Stimulated activated CD4-positive, alpha-beta T cell treated with anti-CD3 and anti-CD28 coated beads, Interleukin-1b, Interleukin-23, amount 100 ng/mL, for 1 hour (primary cell): Measurements from ENCODE around the gene HNRNPK.

Experiments
- DNase-seq, 2 donors: peaks; one replicate each; pipeline ENCODE4 v3.0.0-alpha.2; 2020; ENCODE audit warnings: low read depth in 2 of 2

HNRNPK gene

DNA sequence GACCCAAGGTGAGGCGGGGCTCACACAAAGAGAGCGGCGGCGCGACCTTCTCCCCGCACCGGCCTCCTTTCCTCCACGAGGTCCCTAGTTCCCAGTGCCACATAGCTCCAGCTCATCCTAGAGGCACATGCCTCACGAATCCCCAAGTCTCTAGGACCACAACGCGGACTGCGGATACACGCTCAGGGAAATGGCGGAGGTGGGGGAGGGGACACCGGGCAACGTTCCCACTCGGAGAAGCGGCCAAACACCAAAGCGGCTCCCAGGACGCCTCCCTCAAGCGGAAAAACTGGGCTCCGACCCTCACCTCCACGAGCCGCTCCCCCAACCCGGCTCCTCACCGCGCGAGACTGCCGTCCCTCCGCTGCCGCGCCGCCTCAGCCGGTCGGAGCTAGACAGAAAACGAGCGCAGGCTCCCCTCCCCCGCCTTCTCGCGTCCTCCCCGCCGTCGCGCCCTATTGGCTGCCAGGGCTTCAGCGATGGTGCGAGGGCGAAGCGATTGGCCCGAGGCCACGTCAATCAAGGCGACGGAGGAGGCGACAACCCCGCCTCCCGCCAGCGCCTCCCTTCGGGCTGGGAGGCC, at the start of gene HNRNPK:
HNRNPK (minus strand) TSS at position 404 of the 583 bp plus-strand sequence. CDS start 1,963 bp downstream, outside the sequence.
- peak; percentile 99 for DNase-seq

DNA sequence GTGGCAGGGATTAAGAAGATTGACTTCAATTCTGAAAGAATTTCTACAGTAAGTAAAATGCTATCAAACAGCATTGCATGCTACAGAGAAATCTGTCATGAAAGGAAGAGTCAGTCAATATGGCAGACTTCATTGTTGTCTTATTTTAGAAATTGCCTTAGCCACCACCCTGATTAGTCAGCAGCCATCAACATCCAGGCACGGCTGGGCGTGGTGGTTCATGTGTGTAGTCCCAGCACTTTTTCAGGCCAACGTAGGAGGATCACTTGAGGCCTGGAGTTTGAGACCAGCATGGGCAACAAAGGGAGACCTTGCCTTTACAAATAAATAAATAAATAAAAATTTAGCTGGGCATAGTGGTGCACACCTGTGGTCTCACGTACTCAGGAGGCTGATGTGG, 47.2 kb upstream of the HNRNPK start:
- no peak for DNase-seq

DNA sequence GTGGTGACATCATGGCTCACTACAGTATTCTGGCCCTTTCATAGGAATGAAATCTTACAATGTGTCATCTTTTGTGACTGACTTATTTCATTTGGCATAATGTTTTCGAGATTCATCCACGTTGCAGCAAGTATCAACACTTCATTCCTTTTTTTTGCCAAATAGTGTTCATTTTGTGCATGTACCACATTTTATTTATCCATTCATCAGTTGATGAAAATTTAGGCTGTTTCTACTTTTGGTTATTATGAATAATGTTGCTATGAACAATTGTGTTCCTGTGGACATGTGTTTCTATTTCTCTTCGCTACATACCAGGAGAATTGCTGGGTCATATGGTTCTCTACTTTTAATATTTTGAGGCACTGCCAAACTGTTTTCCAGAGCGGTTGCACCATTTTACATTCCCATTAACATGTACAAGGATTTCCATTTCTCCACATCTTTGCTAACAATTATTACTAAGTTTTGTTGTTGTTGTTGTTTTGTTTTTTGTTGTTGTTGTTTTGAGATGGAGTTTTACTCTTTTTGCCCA, 44.1 kb upstream of the HNRNPK start:
- no peak for DNase-seq

DNA sequence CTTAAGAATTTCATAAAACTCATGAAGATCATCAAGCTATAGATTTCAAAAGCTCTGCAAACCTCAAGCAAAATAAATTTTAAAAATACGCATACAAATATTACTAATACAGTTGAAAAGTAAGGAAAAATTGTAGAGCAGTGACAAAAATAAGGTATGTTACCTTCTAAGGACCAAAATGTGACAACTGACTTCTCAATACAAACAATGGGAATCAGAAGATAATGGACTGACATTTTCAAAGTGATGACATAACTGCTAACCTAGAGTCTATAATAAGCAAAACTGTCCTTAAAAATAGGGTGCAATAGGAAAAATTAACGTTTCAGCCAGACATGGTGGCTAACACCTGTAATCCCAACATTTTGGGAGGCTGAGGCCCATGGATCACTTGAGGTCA, 27.6 kb upstream of the HNRNPK start:
- DNase-seq: no peak

DNA sequence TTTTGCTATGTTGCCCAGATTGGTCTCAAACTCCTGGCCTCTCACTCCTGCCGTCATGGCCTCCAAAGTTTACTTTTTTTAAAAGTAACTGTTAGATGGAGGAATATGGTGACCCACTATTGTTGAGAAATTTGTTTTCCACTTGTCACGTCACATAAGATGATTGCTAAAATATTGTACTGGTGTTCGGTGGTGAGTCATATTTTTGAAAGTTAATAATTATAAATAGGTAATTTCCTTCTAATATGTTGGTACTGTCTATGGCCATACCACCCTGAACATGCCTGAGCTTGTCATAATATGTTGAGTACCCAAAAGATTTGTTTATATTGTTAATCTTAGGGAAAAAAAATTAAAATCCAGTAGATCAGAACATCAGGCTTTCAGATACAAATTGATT, 23.2 kb upstream of the HNRNPK start:
- DNase-seq: no peak

DNA sequence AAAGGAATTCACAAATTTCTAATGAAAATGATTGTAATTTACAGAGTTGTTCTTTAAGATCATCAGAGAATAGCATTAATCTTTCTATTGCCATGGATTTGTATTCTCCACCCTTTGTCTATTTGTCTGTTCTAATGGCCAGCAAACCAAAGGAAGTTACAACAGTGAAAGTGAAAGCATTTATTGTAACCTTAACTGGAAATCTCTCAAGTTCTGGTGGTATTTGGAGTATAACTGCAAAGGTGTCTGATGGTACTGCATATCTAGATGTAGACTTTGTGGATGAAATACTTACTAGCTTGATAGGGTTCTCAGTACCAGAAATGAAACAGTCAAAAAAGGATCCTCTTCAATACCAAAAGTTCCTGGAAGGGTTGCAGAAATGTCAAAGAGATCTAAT, 22.3 kb upstream of the HNRNPK start:
- DNase-seq: no peak

DNA sequence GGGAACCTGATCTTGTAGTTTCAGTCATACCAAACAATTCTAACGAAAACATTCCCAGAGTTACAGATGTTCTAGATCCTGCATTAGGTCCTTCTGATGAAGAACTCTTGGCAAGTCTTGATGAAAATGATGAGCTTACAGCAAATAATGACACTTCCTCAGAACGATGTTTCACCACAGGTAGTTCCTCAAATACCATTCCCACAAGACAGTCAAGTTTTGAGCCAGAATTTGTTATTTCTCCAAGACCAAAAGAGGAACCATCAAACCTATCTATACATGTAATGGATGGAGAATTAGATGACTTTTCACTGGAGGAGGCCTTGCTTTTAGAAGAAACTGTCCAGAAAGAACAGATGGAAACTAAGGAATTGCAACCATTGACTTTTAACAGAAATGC, 21.6 kb upstream of the HNRNPK start:
- no peak for DNase-seq

DNA sequence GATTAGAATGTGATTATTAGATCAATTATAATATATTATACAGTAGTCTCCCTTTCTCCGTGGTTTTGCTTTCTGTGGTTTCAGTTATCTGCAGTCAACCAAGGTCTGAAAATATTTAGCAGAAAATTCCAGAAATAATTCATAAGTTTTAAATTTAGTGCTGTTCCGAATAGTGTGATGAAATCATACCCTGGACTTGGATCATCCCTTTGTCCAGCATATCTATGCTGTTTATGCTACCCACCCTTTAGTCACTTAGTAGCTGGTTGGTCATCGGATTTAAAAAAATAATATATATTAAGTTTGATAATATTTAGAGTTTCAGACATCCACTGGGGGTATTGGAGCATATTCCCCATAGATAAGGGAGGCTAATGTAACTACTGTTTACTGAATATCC, 20.2 kb upstream of the HNRNPK start:
- no peak for DNase-seq

DNA sequence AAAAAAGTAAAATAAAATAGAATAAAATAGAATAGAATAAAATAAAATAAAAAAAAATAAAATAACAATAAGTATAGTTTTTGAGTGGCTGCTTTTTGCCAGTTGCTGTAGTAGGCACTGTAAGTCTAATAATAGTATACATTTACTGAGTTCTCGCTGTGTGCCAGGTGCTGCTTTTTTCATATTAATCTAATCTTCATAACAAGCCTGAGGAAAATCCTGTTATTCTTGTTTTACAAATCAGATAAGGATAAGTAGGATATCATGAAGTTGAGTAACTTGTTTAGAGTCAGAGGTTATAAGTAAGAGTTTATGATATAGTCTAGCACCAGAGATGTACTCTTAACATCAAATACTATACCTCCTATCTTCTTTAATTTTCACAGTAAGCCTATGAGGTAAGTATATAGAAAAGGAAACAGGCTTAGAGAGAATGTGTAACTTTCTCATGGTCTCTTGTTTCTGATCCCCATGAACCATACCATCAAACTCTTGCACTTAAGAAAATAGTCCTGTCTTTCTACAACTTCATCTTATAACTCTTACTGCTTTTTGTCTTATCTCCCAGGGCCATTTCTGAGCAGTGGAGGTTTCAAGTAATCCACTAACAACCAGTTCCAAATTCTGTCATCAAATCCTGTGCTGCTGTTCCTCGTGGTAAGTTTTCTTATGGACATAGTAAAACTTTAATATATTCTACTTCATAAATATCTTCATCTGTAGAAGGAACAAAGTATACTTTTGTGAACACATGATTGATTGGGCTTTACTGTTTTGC, 19.3 kb upstream of the HNRNPK start:
- no peak for DNase-seq

DNA sequence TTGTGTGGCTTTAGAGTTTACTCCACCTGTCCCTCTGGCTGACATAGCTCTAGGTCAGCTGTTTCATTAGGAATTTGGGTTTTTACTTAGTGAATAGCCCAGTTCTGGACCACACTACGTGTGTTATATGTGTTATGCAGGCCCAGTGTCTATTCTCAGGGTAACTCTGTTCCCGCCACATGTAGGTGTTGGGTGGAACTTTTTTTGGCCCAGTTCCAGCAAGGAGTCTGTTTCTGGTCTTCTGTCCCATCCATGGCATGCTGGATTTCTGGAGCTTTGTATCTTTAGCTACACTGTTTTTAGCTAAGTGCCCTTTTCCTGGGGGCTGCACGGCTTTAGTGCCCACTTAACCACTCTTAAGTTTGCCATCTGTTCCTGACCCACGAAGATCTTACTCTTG, 16.1 kb upstream of the HNRNPK start:
- no peak for DNase-seq

DNA sequence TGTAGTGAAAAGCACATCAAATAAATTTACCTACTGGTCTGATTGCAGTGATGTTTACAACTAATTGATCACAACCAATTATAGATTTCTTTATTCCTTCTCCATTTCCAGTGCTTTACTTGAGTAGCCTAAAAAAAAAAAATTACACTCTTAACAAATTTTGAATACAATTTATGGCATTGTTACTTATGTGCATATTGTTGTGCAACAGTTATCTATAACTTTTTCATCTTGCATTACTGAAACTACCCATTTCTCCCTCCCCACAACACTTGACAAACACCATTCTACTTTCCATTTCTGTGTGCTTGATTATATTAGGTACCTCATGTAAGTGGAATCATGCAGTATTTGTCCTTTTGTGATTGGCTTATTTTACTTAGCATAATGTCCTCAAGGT, 12.9 kb upstream of the HNRNPK start:
- DNase-seq: no peak

DNA sequence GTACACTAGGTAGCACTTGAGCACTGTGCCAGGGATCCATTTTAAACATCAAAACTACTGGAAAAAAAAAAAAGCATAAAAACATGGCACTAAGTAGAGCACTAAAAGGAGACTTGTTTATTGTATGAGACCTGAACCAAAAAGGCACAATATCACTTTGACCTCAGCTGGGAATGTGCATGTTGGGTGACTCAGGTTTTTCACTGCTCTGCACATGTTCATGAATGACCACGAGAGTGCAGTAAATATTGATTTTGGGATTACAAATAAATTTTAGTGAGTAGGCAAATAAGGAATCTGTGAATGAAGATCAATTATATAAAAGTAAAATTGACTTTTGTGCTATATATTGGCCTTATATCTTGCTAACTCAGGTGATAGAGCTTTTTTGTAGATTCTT, 12.4 kb upstream of the HNRNPK start:
- no peak for DNase-seq

DNA sequence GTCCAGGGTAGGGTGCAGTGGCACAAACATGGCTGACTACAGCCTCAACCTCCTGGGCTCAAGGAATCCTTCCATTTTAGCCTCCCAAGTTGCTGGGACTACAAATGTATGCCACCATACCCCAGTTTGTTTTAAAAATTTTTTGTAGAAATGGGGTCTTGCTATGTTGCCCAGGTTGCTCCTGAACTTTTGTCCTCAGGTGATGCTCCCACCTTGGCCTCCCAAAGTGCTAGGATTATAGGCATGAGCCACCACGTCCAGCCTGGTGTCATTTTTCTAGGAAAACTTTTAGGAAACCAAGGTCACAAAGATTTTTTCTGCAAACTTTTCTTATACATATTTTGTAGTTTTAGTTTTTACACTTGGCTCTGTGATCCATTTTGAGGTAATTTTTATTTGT, 11.3 kb upstream of the HNRNPK start:
- no peak for DNase-seq

DNA sequence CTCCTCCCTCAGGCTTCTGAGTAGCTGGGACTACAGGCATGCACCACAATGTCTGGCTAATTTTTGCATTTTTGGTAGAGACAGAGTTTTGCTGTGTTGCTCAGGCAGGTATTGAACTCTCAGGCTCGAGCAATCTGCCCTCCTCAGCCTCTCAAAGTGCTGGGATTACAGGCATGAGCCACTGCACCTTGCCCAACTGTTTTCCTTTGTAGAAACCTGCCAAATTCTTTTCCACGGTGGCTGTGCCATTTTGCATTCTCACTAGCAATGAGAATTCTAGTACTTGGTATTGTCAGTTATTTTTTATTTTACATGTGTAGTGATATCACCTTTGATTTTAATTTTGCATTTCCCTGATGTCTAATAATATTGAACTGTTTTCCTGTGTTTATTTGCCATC, 8.4 kb upstream of the HNRNPK start:
- DNase-seq: no peak

DNA sequence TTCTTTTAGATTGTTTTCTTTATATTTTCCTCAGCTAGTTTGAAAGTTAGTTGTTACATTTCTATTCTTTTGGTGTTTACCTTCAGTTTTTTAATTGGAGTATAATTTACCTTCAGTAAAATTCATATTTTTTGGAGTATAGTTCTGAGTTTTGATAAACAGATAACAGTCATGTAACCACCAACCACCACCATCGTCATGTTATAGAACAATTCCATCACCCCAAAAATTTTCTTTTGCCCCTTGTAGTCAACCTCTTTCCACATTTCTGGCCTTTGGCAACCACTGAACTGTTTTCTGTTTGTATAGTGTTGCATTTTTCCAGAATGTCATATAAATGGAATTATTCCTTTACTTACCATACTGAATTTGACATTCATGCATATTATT, 7.4 kb upstream of the HNRNPK start:
- no peak for DNase-seq

DNA sequence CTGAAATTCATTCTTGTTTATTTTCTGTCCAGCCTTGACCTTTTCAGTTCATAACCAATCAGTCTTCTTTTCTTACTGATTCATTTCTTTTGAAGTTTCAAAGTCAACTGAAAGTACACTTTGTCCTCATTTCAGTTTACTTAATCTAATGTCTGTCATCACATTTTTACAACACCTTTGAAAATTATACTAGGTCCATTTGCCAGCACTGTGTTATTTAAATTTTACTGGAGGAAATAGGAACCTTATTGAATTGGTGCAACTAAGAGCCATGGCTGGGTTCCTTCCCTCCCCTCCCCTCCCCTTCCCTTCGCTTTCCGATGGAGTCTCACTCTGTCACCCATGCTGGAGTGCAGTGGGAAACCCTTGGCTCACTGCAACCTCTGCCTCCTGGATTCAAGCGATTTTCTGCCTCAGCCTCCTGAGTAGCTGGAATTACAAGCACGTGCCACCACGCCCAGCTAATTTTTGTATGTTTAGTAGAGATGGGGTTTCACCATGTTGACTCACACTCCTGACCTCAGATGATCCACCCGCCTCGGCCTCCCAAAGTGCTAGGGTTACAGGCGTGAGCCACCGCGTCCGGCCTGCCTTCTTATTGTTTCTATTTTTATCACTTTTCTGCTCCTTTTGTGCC, 6.9 kb upstream of the HNRNPK start:
- no peak for DNase-seq

DNA sequence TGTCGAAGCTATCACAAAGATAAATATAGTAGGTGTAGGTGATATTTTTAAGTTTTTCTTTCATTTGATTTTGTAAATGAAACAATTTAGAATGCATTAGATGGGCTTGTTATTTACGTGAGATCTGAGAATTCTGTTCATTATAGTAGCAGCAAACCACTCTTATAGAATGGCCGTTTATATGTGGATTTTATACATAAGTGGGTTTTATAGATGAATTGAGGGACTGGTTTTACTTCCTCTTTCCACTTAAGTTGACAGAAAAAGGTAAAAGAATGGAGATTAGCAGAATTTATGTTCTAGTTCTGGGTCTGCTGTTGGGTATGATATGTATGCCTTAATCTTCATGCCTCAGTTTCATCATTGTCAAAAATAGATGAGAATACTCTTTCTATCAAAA, 6.2 kb upstream of the HNRNPK start:
- DNase-seq: no peak

DNA sequence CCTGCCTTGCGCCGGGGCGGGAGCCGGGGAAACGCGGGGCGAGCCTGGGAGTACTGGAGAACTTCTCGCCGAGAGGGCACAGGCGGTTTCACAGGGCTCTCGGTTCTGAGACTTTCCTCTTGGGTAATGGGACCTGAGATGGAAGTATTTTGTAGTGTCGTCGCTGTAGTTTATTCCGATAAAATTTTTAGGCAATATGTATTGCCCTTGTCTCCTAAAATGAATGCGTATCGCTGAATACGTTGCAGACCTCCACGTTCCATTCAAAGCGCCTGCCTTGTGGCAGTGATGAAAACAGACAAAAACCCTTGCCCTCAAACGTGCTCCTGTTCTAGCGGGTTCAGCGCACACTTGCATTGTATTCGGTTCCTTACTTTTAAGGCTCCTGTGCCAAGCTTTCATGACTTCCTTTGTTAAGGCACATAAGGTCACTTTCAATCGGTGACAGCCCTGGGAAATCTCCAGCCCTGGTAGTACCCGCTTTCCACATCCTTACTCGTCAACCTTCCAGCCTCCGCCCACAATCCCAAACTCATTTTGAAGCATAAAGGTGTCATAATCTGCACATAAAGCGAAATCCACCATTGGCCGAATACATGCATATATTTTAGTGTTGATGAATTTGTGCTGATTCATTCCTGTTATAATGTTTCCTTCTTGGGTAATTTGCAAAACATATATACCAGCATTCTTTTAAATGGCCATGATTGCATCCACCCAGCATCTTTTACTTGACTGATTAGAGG, 1.3 kb upstream of the HNRNPK start:
- no peak for DNase-seq

DNA sequence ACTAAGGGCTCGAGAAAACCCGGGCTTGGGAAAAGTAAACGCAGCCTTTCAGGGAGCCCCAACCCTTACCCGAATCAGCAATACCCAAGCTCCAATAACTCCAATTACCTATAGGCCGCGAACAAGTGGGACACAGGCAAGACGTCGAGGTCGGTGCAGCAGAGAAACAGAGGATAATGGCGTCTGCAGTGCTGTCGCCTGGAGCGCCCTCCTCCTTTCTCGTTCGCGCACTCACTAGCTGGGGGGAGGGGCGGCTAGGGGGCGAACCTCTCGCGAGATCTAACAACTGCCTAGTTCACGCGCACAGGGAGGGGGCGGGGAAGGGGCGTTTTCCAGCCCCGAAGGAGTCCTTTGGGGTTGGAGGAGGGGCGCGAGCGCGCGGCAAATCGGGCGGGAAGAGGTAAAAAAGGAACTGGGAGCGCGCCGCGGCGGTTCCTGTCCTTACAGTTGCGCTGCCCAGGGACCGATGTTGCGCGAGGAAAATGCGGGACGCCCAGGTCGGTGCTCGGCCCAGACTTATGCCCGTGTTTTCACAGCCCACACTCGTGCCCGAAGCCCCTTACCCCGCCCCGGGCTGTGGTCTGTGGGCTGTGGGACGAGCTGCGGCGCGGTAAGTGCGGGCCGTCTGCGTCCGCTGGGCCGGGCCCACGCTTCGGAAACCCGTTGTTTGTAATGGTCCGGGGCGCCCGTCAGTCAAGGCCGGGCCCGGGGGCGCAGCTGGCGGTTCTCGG, 545 bp upstream of the HNRNPK start, which contains the start of gene RMI1:
RMI1 (plus strand) TSS at position 411 of the 731 bp plus-strand sequence. CDS start 20,182 bp downstream, outside the sequence.
- DNase-seq: peak; percentile 99

DNA sequence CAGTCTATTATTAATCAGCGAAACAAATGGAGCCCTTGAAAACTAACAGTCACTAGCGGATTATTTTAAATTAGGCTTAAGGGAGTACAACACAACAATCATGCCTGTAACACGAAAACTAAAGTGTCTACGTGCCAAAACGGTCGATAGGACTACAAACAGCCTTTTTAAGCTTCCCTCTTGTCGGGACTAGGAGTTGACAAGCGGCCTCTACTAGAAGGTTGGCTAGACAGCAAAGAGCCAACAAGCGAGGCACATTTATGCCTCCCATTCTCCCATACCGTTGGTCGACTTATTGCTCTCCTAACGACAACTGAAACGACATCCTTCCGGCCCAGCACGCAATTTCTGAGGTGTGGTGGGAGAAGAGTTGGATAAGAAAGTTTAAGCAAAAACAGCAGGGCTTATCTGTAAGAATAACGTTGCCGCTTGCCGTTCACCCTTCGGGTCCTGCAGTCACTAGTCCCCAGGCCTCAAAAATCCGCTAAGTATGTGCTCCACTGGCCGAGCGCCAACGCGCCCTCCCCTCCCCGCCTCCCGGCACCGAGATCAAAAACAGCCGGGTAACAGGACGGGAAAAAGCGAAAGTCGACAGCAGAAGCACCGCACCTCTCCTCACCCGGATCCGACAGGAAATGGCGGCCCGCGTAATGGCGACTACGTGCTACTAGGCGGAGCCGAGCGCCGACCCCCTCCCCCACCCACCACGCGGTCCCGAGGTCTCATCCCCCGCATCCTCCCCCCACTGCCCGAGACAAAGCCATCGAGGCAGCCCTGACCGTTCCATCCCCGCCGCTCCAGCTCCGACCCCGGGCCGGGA, 813 bp downstream of the HNRNPK start:
- peak; percentile 73 to 75 for DNase-seq

DNA sequence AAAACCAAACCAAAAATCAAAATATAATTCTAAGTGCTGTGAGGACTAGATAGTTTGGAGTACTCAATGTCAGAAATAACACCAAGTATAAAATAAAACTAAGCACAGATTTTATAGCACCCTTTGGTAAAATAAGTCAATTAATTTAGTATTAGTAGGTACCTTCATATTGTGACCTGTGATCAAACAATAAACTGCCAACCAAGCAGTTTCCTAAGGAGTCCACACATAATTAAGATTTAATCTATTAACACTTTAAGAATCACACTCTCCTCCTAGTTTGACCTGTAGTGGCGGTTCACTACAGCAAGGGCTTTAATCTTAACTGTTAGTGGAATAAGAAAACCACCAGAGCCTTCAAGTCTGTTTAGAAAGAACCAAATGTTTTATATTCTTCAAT, 2.8 kb downstream of the HNRNPK start:
- DNase-seq: no peak
